ENCODE data around the gene FADS3.

Gene FADS3

GRCh38 chr11:61855939-61856680 is 35.2 kb downstream of the FADS3 start:
- no peak for DNase-seq (ENCODE audit: low read depth)

GRCh38 chr11:61854966-61855714 is 36.2 kb downstream of the FADS3 start:
- DNase-seq (ENCODE audit: low read depth): no peak

- no peak for DNase-seq (ENCODE audit: low read depth)
Observed at GRCh38 chr11:61854206-61854895, 37.0 kb downstream of the FADS3 start.

GRCh38 chr11:61853698-61854169 is 37.6 kb downstream of the FADS3 start:
- no peak for DNase-seq (ENCODE audit: low read depth)

GRCh38 chr11:61851900-61852295 is 39.4 kb downstream of the FADS3 start:
- no peak for DNase-seq (ENCODE audit: low read depth)

- no peak for DNase-seq (ENCODE audit: low read depth)
Observed at GRCh38 chr11:61851113-61851899, 40.0 kb downstream of the FADS3 start.

- DNase-seq (ENCODE audit: low read depth): no peak
Observed at GRCh38 chr11:61850687-61851086, 40.7 kb downstream of the FADS3 start.

GRCh38 chr11:61848631-61849030 is 42.7 kb downstream of the FADS3 start:
- DNase-seq (ENCODE audit: low read depth): no peak

GRCh38 chr11:61847914-61848581 is 43.3 kb downstream of the FADS3 start:
- DNase-seq (ENCODE audit: low read depth): no peak

GRCh38 chr11:61846362-61847020 is 44.9 kb downstream of the FADS3 start:
- DNase-seq (ENCODE audit: low read depth): no peak

- DNase-seq (ENCODE audit: low read depth): no peak
Observed at GRCh38 chr11:61844909-61845565, 46.3 kb downstream of the FADS3 start.

- DNase-seq (ENCODE audit: low read depth): no peak
Observed at GRCh38 chr11:61842528-61842820, 48.9 kb downstream of the FADS3 start.

- no peak for DNase-seq (ENCODE audit: low read depth)
Observed at GRCh38 chr11:61841636-61842527, 49.5 kb downstream of the FADS3 start.

- no peak for DNase-seq (ENCODE audit: low read depth)
Observed at GRCh38 chr11:61840371-61840770, 51.0 kb downstream of the FADS3 start.

GRCh38 chr11:61839742-61840141 is 51.6 kb downstream of the FADS3 start:
- DNase-seq (ENCODE audit: low read depth): no peak

GRCh38 chr11:61838921-61839320 is 52.4 kb downstream of the FADS3 start:
- DNase-seq (ENCODE audit: low read depth): no peak

- DNase-seq (ENCODE audit: low read depth): no peak
Observed at GRCh38 chr11:61838501-61838900, 52.8 kb downstream of the FADS3 start.

- no peak for DNase-seq (ENCODE audit: low read depth)
Observed at GRCh38 chr11:61837411-61838005, 53.8 kb downstream of the FADS3 start.

GRCh38 chr11:61836193-61836592 is 55.2 kb downstream of the FADS3 start:
- no peak for DNase-seq (ENCODE audit: low read depth)
